Cardiac fibroblast (primary cell): ENCODE data around the gene ILKAP.

Experiments
- DNase-seq, 2 donors: peaks; one replicate each; pipeline versions ENCODE4 v3.0.0 to v3.0.0-alpha.2; 2010; ENCODE audit warnings: low read depth in 2 of 2
- H3K4me3 ChIP-seq, 2 donors: replicated peaks in 1 of 2; 1 replicate in 1 of 2; 2 replicates in 1 of 2; pipeline ENCODE4 v1.5.1; 2011; ENCODE audit warnings: low read depth in 2 of 2, low read length in 2 of 2, mild to moderate bottlenecking in 2 of 2, moderate library complexity in 1 of 2
- CTCF ChIP-seq: IDR thresholded peaks from one replicate; pipeline ENCODE4 v1.5.1; 2011; ENCODE audit warnings: low read depth, mild to moderate bottlenecking, low read length, inconsistent platforms

The ILKAP gene

DNA sequence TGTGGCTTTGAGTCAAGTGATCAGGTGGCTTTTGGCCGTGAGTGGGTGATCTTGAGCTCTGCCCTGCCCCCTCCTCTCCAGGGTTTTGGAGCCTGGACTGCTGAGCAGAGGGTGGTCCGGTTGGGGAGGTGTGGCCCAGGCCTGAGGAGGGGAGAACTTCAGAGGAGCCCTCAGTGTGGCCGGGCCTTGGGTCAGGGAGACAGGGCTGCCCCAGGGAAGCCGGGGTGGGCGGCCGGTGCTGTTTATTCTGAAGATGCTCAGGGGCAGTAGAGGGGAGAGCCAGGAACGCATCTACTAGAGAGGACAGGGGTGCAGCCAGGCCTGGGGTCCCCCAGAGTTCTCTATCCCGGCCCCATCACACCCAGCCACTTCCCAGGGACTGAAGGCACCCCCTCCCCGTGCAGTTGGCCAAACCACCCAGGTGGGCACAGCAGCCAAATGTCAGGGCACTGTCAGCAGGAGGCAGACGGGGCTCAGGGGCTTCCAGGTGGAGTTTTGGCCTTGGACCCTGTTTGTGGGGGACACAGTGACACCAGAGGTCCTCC lies 43.8 kb downstream of the ILKAP start:
- peak overlapping the region in 1 of 2 donors; percentile 48 for H3K4me3 ChIP-seq
- no peak for TF ChIP-seq CTCF

DNA sequence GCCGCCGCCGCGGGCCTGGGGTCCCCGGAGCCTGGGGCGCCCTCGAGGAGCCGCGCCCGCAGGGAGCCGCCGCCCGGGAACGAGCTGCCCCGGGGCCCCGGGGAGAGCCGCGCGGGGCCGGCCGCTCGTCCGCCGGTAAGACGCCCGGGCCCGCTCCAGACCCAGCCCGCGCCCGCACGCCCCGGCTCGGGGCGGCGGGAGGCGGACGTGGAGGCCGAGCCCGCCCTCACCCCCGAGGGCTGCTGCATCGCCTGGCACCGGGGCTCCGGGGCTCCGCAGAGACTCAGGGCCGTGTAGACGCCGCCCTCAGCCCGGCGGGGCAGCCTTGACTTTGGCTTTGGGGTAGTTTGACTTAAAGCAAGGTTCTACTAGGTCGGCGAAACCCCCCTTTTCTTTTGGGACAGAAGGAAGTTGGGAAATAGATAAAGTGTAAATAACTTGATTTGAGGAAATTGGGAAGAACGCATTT lies 44.4 kb downstream of the ILKAP start:
- no peak for DNase-seq
- no peak for TF ChIP-seq CTCF
- H3K4me3 ChIP-seq: peak overlapping the region in 1 of 2 donors; percentile 48

More for the DNA sequence above, 43.8 kb downstream of the ILKAP start:
- DNase-seq: no peak

GRCh38 chr2:238158509-238159070 lies 44.9 kb downstream of the ILKAP start, which contains the start of gene ERFE:
Gene ERFE (plus strand): TSS chr2:238158970. CDS start chr2:238159008, 38 bp downstream.
- peak; percentile 46 to 54 for DNase-seq
- H3K4me3 ChIP-seq: peak within 1 kb of the TSS; percentile 15 to 48
- TF ChIP-seq CTCF: peak; percentile 18

- no peak overlapping the region for H3K4me3 ChIP-seq
- DNase-seq: no peak
- no peak for TF ChIP-seq CTCF
These were observed 45.4 kb downstream of the ILKAP start for GRCh38 chr2:238158018-238158508.

- H3K4me3 ChIP-seq: no peak overlapping the region
- DNase-seq: no peak
- TF ChIP-seq CTCF: no peak
These were observed 45.9 kb downstream of the ILKAP start for GRCh38 chr2:238157506-238158017.

GRCh38 chr2:238155761-238156694 lies 47.5 kb downstream of the ILKAP start:
- no peak for TF ChIP-seq CTCF
- no peak overlapping the region for H3K4me3 ChIP-seq
- peak; percentile 43 to 45 for DNase-seq
